DMS79 (cell line): Measurements from ENCODE around the gene DNAH2.

Experiments used
- DNase-seq: peaks from one replicate; lab custom pipeline; 2025; lab: John Stamatoyannopoulos, UW

DNAH2 gene

DNA sequence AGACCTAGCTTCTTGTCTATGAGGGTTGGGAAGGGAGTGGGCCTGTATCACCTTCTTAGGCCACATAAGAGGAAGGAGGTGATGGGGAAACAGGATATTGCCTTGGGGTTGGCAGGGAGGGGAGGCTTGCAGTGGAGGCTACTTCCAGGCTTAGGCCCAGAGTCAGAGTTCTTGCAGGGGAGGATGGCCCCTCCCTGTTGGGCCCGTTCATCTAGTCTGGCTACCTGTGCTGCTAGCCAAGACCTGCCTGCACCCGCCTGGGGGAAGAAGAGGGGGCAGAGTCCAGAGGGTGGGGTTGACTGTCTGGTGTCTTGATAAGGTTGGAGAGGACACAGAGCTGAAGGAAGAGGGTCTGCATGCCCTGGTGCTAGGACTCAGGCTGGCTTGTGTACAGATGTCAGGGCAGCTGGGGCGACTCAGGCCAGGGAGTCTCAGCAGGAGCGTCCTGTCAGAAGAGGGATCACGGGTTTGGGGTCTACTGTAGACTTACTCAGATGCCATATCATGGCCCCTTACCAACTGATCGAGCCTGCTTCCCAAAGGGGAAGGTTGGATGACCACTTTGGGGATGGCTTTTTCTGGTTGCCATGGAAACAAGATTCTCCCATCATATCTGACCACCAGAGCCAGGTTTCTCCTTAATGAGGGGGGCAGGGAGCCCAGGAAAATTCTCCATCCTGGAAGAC lies 121.8 kb downstream of the DNAH2 start:
- no peak for DNase-seq

DNA sequence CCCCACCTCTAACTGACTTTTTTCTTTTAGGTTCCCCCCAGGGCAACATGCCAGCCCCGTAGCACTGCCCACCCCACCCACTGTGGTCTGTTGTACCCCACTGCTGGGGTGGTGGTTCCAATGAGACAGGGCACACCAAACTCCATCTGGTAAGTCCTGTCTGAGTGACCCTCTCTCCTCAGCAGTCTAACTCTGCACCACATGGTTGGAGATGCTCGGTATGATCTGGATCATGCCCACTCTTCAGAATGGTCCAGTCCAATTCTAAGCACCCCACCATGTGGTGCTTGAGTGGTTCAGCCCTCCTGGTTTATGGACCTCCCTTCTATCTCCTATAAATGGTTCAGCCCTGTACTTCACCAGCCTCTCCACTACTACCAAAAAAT lies 122.3 kb downstream of the DNAH2 start:
- no peak for DNase-seq

DNA sequence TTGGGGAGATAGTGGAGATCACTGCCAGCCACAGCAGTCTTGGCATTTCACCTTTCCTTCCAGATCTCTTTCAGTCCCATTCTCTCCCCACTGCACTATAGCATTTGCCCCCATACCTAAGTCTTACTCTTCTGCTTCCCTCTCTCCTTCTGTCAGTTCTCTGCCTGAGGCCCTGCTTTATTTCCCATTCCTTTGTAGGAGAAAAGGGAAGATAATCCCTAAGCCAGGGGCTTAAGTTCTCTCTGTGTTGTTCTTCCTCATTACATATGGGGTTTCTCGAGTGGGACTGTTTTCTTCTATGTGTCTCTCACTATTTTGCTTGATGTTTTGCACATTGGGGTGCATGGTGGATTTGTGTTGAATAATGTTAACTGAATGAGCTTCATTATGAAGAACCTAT lies 122.9 kb downstream of the DNAH2 start:
- no peak for DNase-seq

DNA sequence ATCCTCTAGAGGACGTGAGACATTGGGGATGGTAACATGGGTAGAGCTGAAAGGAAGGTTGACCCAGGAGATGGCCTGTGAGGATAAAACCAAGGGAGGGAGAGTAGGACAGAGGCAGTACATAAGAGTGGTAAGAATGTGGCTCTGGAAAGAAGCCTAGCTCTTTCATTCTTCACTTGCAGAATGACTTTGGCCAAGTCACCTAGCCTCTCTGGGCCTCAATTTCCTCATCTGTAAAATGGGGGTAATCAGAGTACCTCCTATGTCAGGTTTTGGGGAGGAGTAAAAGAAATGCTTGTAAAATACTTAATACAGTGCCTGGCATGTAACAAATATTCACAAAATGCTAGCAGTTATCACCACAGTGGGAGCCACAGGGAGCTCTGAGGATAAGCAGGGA lies 123.3 kb downstream of the DNAH2 start:
- no peak for DNase-seq

DNA sequence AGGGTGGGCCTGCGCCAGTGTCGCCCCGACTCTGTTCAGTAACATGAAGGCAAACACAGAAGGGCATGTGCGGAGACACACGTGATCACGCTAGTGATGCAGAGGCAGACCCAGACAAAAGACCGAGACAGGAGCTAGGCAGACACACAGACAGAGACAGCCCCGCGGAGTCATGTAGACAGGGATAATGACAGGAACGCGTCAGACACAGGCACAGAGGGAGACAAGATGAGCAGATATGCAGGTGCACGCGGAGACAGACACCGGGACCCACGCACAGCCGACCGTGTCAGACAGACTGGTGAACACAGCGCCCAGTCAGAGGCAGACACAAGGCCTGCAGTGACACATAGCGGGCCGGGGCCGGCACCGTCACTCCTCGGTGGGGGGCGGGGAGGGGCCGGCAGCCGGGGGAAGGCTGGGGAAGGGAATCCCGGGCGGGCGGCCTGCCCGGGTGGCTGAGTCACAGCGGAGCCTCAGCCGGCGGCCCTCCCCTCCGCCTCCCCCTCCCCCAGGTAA lies 123.9 kb downstream of the DNAH2 start:
- DNase-seq: peak; percentile 40

DNA sequence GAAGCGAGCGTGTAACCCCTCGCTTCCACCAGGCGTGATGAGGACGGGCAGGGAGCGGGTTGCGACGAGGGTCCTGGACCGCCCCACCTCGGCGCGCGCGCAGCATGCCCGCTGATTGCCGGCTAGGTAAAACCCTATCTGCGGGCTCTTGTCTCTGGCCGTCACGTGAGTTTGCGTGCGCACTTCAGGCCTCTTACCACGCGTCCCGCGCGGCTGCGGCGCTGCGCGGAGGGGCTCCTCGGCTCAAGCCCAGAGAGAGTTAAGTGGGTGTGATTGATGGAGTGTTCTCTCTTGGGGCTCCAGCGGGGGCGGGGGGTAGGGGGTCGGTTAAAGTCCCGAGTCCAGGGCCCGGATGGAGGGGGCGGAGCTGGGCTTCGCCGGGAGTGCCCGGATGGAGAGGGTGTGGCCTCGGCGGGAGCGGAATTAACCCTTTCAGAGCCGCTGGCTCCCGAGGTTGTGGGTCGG lies 124.4 kb downstream of the DNAH2 start:
- peak; percentile 89 for DNase-seq

DNA sequence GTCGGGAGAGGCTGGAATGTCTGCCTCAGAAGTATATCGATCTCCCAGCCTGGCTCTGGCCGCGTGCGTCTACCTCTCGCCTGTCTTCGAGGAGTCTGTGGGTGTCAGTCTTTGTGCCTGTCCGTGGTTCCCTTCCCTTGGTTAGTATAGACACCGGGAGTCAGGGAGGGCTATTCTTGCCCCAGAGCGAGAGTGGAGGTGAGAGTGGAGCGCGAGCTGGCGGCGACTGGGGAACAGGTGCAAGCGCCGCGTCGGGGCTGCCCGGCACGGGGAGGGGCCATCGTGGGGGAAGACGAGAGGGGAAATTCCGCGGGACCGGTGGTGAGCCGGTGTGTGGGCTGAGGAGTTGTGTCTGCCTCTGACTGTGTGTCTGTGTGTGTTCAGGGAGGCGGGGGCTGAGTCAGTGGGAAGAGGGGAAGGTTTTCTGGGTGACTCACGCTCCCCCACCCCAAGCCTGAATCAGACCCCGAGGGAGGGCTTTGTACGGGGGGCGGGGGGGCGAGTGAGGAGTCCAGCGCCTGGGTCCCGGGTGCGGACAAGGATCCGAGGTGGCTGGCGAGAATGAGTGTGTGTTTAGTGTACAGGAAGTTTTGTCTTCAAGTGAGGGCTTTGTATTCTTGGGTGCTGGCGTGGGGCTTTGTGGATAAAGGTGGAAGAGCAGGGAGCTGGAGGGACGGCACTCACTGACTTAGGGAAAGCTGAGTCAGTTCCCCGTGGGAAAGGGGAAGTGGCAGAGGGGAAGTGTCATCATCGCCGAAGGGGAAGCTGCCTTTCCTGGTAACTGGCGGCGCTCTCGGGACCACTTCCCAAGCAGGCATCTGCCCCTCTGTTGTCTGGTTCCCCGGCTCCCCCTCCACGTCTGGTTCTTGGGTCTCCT lies 125.1 kb downstream of the DNAH2 start:
- peak; percentile 50 for DNase-seq

DNA sequence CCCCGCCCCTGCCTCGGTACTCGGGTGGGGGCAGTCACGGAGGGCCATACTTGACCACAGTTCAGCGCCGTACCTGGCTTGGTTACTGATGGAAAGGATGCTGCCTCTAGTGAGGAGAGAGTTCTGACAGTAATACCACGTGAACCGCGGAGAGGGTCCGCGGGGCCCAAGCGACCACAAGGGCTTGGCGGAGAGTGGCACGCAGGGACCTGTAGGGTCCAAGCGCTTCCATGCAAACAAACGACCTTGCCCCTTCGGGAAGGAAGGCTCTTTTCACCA lies 125.7 kb downstream of the DNAH2 start:
- DNase-seq: no peak

DNA sequence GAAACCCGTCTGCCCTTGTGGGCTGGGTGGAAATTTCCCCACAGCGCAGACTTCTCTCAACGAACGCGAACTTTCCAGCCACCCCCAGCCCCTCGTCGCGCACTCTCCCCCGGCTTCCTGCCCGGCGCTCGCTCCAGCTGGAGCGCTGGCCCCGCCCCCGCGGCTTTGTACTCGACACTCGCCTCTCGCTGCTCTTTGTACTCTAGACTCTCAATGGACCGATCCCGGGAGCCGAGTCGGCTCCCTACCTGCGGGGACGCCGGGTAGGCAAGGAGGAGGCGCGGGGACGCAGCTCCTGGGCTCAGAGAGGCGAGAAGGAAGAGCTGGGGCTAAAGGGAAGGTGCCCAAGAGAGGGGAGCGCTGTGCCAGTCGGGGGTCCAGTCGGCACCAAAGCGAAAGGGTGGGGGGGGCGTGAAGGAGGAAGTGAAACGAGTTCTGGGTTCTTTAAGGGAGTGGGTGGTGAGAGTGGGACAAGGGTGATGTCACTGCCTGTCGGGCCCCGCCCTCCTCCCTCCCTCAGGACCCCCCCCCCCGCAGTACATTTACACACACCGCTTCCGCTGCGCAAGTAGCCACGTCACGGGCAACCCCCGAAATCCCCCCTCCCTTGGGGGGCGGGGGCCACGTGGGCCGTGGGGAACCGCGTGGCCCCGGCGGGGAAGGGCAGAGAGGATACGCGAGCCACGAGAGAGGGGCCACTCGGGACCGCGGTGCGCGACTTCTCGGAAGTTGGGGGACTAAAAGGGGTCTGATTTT lies 126.2 kb downstream of the DNAH2 start:
- peak; percentile 77 for DNase-seq

DNA sequence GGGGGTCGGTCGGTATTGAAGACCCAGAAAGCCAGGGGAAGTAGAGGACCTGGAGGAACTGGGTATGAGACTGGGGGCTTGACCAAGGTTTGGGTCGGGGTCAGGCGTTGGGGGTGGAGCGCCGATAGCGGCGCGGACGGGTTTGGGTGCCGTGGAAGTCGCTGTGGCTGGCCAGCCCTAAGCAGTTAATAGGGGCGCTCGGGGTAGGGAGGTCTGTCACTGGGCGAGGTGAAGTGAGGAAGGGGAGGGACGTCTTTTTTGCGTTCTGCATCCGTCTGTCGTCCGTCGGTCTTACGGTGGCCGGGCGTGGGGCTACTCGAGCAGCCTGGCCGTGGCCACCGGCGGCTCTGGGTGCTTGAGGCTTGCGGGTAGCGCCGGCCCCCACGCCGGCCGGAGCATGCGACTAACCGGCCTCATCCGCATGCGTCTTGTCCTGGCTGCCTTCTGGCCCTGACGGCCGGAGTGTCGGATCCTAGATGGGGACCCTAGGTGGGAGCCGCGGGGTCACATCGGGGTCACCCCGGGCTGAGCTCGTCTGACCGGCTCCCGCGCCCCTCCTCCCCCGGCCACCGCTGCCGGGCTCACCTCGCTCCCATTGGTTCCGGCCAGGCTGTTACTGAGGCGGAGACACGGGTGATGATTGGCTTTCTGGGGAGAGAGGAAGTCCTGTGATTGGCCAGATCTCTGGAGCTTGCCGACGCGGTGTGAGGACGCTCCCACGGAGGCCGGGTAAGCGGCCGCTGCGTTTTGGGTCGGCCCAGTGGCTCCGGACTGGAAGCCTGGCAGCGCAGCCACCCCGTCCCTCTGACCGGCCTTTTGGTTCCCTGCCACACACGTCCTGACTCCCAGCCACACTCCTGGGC lies 127.0 kb downstream of the DNAH2 start:
- DNase-seq: peak; percentile 79

DNA sequence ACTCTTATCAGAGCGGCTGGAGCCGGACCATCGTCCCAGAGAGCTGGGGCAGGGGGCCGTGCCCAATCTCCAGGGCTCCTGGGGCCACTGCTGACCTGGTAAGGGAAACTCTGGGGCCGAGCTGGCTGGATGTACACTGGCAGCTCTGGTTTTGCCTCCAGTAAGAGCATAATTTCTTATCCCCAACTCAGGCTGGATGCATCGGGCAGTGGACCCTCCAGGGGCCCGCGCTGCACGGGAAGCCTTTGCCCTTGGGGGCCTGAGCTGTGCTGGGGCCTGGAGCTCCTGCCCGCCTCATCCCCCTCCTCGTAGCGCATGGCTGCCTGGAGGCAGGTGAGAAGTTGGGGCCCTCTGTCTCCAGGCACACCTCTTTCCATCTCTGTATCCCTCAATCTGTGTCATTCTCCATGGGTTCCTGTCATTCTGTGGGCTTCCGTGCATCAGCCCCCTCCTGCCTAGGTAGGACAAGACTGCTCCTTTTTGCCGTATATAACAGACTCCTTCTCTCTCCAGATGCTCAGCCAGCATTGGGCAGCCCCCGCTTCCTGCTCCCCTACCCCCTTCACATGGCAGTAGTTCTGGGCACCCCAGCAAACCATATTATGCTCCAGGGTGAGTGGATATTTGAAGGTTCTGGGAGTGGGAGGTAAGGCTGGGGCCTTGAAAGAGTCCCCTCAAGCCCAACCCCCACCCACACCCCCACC lies 128.0 kb downstream of the DNAH2 start:
- DNase-seq: no peak

DNA sequence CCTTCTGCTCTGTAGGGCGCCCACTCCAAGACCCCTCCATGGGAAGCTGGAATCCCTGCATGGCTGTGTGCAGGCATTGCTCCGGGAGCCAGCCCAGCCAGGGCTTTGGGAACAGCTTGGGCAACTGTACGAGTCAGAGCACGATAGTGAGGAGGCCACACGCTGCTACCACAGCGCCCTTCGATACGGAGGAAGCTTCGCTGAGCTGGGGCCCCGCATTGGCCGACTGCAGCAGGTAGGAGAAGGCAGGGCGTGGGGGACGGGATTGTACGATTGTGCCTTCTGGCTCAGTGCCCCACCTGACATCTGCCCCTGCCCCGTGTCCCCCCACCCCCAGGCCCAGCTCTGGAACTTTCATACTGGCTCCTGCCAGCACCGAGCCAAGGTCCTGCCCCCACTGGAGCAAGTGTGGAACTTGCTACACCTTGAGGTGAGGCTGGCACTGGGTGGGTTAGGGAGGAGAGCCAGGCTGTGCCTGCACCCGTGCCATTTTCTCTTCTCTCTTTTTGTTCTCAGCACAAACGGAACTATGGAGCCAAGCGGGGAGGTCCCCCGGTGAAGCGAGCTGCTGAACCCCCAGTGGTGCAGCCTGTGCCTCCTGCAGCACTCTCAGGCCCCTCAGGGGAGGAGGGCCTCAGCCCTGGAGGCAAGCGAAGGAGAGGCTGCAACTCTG lies 128.7 kb downstream of the DNAH2 start:
- DNase-seq: no peak

DNA sequence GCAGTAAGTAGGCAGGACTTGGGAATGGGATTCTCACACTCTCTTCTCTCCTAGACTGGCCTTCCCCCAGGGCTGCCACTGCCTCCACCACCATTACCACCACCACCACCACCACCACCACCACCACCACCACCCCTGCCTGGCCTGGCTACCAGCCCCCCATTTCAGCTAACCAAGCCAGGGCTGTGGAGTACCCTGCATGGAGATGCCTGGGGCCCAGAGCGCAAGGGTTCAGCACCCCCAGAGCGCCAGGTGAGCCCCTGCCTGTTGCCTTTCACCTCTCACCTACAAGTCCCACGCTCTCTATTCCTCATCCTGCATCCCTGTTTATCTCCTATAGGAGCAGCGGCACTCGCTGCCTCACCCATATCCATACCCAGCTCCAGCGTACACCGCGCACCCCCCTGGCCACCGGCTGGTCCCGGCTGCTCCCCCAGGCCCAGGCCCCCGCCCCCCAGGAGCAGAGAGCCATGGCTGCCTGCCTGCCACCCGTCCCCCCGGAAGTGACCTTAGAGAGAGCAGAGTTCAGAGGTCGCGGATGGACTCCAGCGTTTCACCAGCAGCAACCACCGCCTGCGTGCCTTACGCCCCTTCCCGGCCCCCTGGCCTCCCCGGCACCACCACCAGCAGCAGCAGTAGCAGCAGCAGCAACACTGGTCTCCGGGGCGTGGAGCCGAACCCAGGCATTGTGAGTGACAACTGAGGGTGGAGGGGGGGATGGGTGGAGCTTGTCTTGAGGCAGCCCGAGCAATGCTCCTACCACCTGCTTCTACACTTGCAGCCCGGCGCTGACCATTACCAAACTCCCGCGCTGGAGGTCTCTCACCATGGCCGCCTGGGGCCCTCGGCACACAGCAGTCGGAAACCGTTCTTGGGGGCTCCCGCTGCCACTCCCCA lies 129.5 kb downstream of the DNAH2 start:
- DNase-seq: no peak

DNA sequence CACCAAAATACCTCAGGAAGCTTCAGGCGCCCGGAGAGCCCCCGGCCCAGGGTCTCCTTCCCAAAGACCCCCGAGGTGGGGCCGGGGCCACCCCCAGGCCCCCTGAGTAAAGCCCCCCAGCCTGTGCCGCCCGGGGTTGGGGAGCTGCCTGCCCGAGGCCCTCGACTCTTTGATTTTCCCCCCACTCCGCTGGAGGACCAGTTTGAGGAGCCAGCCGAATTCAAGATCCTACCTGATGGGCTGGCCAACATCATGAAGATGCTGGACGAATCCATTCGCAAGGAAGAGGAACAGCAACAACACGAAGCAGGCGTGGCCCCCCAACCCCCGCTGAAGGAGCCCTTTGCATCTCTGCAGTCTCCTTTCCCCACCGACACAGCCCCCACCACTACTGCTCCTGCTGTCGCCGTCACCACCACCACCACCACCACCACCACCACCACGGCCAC lies 130.6 kb downstream of the DNAH2 start:
- DNase-seq: no peak

DNA sequence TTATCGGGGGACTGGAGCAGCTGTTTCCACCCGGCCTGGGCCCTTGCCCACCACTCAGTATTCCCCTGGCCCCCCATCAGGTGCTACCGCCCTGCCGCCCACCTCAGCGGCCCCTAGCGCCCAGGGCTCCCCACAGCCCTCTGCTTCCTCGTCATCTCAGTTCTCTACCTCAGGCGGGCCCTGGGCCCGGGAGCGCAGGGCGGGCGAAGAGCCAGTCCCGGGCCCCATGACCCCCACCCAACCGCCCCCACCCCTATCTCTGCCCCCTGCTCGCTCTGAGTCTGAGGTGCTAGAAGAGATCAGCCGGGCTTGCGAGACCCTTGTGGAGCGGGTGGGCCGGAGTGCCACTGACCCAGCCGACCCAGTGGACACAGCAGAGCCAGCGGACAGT lies 131.2 kb downstream of the DNAH2 start:
- DNase-seq: no peak

DNA sequence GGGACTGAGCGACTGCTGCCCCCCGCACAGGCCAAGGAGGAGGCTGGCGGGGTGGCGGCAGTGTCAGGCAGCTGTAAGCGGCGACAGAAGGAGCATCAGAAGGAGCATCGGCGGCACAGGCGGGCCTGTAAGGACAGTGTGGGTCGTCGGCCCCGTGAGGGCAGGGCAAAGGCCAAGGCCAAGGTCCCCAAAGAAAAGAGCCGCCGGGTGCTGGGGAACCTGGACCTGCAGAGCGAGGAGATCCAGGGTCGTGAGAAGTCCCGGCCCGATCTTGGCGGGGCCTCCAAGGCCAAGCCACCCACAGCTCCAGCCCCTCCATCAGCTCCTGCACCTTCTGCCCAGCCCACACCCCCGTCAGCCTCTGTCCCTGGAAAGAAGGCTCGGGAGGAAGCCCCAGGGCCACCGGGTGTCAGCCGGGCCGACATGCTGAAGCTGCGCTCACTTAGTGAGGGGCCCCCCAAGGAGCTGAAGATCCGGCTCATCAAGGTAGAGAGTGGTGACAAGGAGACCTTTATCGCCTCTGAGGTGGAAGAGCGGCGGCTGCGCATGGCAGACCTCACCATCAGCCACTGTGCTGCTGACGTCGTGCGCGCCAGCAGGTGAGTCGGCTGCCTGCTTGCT lies 131.7 kb downstream of the DNAH2 start:
- DNase-seq: no peak

DNA sequence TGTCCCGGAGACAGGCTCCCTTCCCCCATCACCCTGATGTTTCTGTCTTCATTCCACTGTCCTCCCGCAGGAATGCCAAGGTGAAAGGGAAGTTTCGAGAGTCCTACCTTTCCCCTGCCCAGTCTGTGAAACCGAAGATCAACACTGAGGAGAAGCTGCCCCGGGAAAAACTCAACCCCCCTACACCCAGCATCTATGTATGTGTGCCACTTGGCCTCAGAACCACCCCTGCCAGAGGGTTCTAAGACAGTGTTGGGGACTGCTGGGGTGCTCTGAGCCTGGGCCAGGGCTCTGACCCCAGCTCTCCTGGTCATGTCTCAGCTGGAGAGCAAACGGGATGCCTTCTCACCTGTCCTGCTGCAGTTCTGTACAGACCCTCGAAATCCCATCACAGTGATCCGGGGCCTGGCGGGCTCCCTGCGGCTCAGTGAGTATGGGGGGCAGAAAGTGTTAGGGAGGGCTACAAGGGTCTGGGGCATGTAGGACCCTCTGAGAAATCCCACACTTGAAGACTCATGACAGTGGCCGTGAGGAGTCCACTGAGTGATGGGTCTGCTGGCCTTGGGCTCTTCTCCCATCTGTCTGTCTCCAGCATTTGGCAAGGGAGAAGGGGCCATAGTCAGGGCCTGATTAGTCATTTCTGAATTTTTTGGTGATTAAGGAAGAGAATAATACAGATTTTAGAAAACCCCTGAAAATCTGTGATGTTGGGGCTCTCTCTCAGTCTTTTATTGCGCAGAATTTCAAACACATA lies 132.4 kb downstream of the DNAH2 start:
- no peak for DNase-seq
